CD1c-positive myeloid dendritic cell (primary cell): ENCODE data around the gene GFPT2.

Experiments used
- DNase-seq: peaks from one replicate; pipeline ENCODE4 v3.0.0-alpha.2; 2016; ENCODE audit errors: extremely low spot score

GFPT2 gene

GRCh38 chr5:180353048-180353979 lies at the start of gene GFPT2:
Gene GFPT2 (minus strand): TSS chr5:180353336. CDS start chr5:180353217, 119 bp downstream.
- peak; percentile 56 for DNase-seq

DNA sequence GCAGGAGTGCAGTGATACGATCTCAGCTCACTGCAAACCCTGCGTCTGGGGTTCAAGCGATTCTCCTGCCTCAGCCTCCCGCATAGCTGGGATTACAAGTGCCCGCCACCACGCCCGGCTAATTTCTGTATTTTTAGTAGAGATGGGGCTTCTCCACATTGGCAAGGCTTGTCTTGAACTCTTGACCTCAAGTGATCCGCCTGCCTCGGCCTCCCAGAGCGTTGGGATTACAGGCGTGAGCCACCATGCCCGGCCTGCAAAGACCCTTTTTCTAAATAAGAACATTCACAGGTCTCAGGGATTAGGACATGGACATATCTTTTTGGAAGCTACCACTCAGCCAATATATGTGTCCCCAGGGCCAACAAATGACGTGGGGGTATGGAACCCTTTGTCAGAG lies 49.6 kb upstream of the GFPT2 start:
- DNase-seq: no peak

DNA sequence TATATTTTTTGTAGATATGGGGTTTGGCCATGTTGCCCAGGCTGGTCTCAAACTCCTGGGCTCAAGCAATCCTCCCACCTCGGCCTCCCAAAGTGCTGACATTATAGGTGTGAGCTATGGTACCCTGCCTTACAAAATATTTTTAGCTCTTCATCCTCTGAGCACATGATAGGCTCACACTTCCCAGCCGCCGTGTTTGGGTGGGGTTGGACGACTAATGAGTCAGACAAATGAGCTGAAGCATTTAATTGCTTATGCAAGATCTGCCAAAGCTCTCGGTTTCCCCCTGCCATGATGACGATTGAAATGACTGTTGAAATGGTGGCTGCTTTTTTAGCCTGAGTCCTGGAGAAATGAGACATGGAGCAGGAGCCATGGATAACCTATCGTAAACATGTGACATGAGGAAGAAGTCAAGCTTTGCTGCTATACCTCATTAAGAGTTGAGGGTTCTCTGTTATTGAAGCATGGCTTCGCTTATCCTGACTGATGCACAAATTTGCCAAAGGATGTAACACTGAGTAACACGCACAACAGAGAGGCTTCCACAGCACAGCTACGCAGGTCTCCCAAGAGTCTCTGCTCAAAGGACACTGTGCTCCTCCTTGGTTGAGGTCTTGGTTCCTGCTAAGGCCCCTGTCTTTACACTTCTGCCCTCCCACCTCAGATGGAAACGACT lies 48.2 kb upstream of the GFPT2 start:
- DNase-seq: no peak

GRCh38 chr5:180400416-180400815 lies 47.3 kb upstream of the GFPT2 start:
- no peak for DNase-seq

- DNase-seq: no peak
Measured at GRCh38 chr5:180399401-180400215, 46.5 kb upstream of the GFPT2 start.

GRCh38 chr5:180396926-180397325 lies 43.8 kb upstream of the GFPT2 start:
- no peak for DNase-seq

DNA sequence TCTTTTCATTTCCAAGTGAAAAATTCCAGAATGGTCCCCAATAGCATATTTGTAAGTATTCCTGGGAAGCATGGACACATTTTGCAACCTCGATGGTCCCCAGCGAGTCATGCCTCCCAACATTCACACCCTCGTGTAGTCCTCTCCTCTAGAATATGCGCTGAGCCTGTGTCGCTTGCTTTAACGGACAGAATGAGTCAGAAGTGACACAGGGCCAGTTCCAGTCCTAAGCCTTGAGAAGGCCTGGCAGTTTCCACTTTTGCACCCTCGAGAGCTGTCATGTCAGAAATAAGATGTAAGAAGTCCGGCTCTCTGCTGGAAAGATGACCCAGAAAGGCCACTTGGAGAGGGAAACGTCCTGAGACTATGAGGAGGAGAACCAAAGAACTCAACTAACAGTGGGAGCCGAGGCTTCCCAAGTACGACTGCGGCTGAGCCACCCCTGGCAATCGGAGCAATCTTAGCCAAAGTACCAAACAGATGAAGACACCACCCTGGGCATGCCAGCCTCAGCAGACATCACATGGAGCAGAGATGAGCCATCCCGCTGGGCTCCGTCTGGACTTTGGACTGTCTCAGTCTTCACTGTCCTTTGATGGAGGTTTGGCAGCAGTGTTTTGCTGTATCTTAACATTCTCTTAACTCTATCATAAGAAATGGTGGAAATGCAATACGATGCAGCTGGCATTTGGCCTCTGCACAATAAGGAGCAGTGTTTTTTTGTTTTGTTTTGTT lies 42.6 kb upstream of the GFPT2 start:
- DNase-seq: no peak

DNA sequence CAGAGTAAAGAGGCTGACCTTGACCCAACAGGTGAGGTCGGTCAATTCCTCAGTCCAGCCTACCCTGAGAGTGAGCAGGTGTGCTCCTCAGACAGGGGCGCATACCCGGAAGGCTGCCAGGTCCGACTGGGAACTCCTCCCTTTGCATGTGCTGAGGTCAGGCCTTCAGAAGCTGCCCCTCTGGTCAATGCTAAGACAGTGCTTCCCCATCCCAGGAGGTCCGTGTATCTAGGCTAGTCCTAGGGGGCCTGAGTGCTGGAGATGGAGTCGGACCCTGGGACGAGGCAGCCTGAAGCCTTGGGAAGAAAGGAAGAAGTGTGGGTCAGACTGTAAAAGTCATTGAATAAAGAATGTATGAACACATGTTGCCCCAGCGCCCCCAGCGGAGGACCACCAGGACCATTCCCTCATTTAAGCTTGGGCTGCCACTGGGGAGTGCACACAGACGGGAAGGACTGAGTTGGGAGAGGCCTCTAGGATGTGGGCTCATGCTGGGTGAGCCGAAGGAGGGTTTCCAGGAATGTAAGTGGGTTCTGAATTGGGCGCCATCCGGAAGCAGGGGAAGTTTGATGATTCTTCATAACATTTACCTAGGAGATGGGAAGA lies 41.0 kb upstream of the GFPT2 start:
- DNase-seq: no peak

GRCh38 chr5:180391276-180391675 lies 38.1 kb upstream of the GFPT2 start:
- no peak for DNase-seq

GRCh38 chr5:180390441-180391190 lies 37.5 kb upstream of the GFPT2 start:
- DNase-seq: no peak

DNA sequence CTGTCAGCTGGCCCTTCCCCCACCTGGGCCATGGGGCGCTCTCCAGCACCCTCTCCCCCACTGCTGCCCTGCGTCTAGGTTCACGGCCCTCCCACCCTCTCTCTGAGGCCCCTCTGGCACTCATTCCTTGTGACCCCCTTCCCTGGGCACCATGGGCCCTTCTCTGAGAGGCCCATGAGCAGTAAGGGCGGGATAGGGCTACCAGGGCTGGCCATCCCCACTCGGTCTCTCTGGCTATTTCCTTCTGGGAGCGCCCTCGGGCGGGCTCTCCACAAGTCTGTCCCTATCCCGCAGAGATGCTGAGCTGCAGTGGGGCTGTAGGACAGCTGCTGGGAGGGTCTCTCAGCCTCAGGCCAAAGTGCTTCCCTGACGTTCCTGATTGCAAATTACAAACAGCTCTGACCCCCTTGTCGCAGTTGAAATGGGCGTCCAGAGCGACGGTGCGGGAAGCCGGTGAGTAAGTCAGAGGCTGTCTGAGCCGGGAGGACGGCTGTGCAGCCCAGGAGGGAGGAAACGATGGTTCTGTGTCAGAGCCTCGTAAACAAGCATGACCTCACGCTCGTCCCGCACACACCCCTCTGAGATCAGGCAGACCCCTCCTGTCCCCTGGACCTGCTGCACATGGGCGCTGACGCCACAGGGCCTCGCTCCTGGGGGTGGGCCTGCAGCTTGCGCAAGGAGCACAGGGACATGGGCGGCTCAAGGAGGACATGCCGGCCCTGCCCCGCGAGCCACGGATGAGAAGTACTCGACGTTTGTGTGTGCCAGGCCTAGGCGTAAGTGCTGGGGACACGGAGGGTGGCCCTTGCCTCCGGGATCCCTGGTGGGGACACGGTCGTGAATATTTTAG lies 36.3 kb upstream of the GFPT2 start:
- DNase-seq: no peak

GRCh38 chr5:180387798-180388197 lies 34.7 kb upstream of the GFPT2 start:
- DNase-seq: no peak

DNA sequence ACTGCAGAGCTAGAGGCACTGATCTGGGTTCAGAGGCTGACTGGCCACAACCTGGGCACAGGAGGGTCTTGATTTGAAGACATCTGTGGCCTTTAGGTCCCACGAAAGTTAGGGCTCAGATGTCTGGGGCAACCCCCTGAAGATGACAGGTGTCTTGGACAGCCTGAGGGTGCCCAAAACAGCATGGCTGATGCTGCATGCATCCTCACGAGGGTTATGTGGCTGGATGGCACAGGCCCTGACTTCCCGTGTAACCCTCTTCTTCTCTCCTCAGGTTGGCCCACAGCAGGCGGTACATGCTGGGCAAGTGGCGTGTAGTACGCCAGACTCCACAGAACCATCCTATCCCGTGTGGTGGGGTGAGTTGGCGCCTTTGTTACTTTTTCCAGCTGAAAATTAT lies 29.8 kb upstream of the GFPT2 start:
- no peak for DNase-seq

GRCh38 chr5:180381851-180382480 lies 28.8 kb upstream of the GFPT2 start:
- no peak for DNase-seq

DNA sequence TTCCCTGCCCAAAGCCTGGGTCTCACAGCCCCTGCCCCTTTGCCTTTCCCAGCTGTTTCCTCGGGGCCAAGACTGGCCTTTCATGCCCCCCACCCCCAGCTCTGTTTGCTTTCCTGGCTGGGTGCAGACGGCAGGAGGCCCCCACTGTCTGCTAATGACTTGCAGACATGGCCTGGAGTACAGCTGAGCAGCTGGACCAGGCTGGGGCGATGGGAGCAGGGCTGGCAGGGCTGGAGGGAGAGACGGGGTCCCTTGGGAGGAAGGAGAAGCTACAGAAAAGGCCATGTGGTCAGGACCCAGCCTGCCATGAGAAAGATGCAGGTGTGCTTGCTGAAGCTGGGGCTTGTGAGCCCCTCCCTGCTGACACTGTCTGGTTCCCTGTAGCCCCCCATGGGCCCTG lies 28.3 kb upstream of the GFPT2 start:
- no peak for DNase-seq

GRCh38 chr5:180380856-180381255 lies 27.7 kb upstream of the GFPT2 start:
- no peak for DNase-seq

GRCh38 chr5:180380441-180380840 lies 27.3 kb upstream of the GFPT2 start:
- DNase-seq: no peak

DNA sequence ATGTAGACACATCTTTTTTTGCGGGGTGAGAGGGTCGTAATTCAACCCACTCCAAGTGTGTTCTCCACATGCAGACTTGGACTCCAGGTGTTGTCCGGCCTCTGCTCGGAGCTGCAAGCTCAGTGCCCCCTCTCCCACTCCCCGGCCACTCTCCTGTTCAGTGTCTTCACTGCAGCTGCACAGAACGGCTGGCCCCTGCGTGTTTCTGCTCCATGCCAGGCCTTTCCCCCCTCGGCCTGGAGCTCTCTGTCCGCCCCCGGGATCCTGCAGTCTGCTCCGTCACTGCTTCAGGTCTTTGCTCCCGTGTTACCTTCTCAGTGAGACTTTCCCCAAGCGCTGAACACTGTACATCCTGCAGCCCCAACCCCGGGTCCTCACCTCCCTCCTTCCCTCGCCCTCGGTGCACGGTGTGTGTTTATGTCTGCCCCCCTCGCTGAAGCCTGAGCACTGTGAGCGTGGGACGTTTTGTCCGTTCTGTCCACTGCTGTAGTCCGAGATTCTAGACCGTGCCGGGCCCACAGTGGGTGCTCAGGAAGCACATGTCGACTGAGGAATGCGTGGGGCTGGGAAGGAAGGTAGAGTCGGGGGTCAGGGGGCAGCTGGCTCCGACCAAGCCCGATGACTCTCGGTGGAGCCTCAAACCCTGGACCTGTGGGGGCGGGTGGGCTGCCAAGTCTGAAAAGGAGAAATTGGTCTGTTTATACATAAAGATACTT lies 26.4 kb upstream of the GFPT2 start:
- no peak for DNase-seq
